OCI-LY7 (cell line): Measurements from ENCODE around the gene NATD1. TPM values are rescaled to one million over a fixed set of nuclear protein-coding genes. Genes with fewer than 3 reads are reported as not detected.

Experiments
- BruUV-seq: library from RNA; stranded (reverse); fragments of 400-500 nt; replicated peaks from 2 replicates; lab custom pipeline; 2021; lab: Mats Ljungman, UMichigan
- CTCF ChIA-PET: fragments of 300-600 bp; sonication (Branson Sonifier 250); formaldehyde crosslinking; loops from one replicate; lab custom pipeline; 2022; ENCODE audit warnings: antibody characterized with exemption; ENCODE audit not compliant: unreplicated experiment; lab: Charles Lee
- POLR2A ChIA-PET: fragments of 300-600 bp; sonication (Branson Sonifier 250); formaldehyde crosslinking; loops from one replicate; lab custom pipeline; 2022; ENCODE audit warnings: antibody characterized with exemption; lab: Charles Lee
- DNase-seq: peaks from one replicate; pipeline ENCODE4 v3.0.0-alpha.2; 2015; ENCODE audit warnings: low spot score
- H2AFZ ChIP-seq: fragments of 200-600 bp; sonication (generic), shearing (Covaris generic); 2 replicates; pipeline ENCODE4 v1.6.1; 2014; ENCODE audit warnings: mild to moderate bottlenecking, antibody characterized with exemption, low read length, moderate library complexity
- H3K27ac ChIP-seq: fragments of 200-600 bp; sonication (generic); 2 replicates; pipeline ENCODE4 v1.5.1; 2014; ENCODE audit warnings: mixed run types, low read depth, mild to moderate bottlenecking, moderate library complexity, low read length, inconsistent platforms; ENCODE audit not compliant: poor library complexity, severe bottlenecking
- H3K36me3 ChIP-seq: fragments of 200-600 bp; sonication (generic); 2 replicates; pipeline ENCODE4 v1.6.1; 2014; ENCODE audit warnings: mild to moderate bottlenecking, antibody characterized with exemption, low read length, moderate library complexity, mixed read lengths; ENCODE audit not compliant: insufficient read depth
- H3K4me1 ChIP-seq: fragments of 200-600 bp; sonication (generic); 2 replicates; pipeline ENCODE4 v1.5.1; 2014; ENCODE audit warnings: mild to moderate bottlenecking, low read length; ENCODE audit not compliant: insufficient read depth, poor library complexity, severe bottlenecking
- H3K4me2 ChIP-seq: fragments of 200-600 bp; sonication (generic); 2 replicates; pipeline ENCODE4 v1.6.1; 2014; ENCODE audit warnings: mild to moderate bottlenecking, low read length
- H3K4me3 ChIP-seq: fragments of 200-600 bp; sonication (generic); 2 replicates; pipeline ENCODE4 v1.5.1; 2014; ENCODE audit warnings: mild to moderate bottlenecking, low read depth, low read length; ENCODE audit not compliant: poor library complexity, severe bottlenecking
- H3K79me2 ChIP-seq: fragments of 200-600 bp; sonication (generic); 2 replicates; pipeline ENCODE4 v1.6.1; 2016; ENCODE audit warnings: low read depth, mild to moderate bottlenecking, low read length, moderate library complexity, mixed read lengths; ENCODE audit not compliant: insufficient read depth
- H3K9me2 ChIP-seq: fragments of 200-600 bp; sonication (generic); 2 replicates; pipeline ENCODE4 v1.6.1; 2016; ENCODE audit warnings: mild to moderate bottlenecking, low read length, mixed read lengths; ENCODE audit not compliant: insufficient read depth
- H3K9me3 ChIP-seq: fragments of 200-600 bp; sonication (generic); 2 replicates; pipeline ENCODE4 v1.6.1; 2014; ENCODE audit warnings: mild to moderate bottlenecking, mixed run types, low read length, mixed read lengths
- H4K20me1 ChIP-seq: fragments of 200-600 bp; sonication (generic); 2 replicates; pipeline ENCODE4 v1.6.1; 2014; ENCODE audit warnings: mild to moderate bottlenecking, antibody characterized with exemption, low read length, moderate library complexity, mixed read lengths; ENCODE audit not compliant: insufficient read depth
- CTCF ChIP-seq: fragments of 200-600 bp; sonication (generic); conservative IDR thresholded peaks from 2 replicates; pipeline ENCODE4 v1.5.1; 2014; ENCODE audit warnings: mild to moderate bottlenecking, antibody characterized with exemption, low read length, moderate library complexity, mixed read lengths
- EZH2phosphoT487 ChIP-seq: fragments of 200-600 bp; sonication (generic); IDR thresholded peaks from 2 replicates; pipeline ENCODE4 v1.6.1; 2018; ENCODE audit warnings: low read depth, borderline replicate concordance, mild to moderate bottlenecking, mixed run types, antibody characterized with exemption, low read length, moderate library complexity, mixed read lengths
- intact Hi-C: fragments of 100-400 bp; cut with micrococcal nuclease; formaldehyde crosslinking; loops from one replicate; pipeline ENCODE4 v1.10.0; 2022; ENCODE audit not compliant: unreplicated experiment
- total RNA-seq, 2 experiments: library from RNA; depleted of rRNA in 1 of 2; stranded (reverse); fragments of >200 nt in 1 of 2; shearing (Covaris generic) in 1 of 2; gene quantifications; 2 replicates each; pipeline ENCODE4 v1.2.3, GENCODE V29; 2014 to 2022

NATD1 gene
- total RNA-seq, 2 experiments from 2014 or later = 0.85 to 6.0 TPM

- intact Hi-C loops = no loop called here
- H3K9me2 ChIP-seq = no peaks in the 10 kb centered on the region
- no peak overlapping the region for H3K4me2 ChIP-seq
- H3K79me2 ChIP-seq = peaks cover 95% of the 10 kb centered on the region
- no TSS peak for BruUV-seq
- DNase-seq = no peak
- no peaks in the 10 kb centered on the region for H3K9me3 ChIP-seq
- no peaks in the 10 kb centered on the region for H3K4me1 ChIP-seq
- ChIA-PET CTCF (no interaction called here), POLR2A (interaction anchor here (0.6 to 1.1 kb wide), 2 partner anchors 20 to 59 kb away, joined by 3 read pairs; no protein-coding TSS in a partner anchor)
- no peak overlapping the region for H3K4me3 ChIP-seq
- H3K36me3 ChIP-seq = peaks cover 64% of the 10 kb centered on the region
- no peak overlapping the region for H3K27ac ChIP-seq
- H4K20me1 ChIP-seq = peaks cover 12% of the 10 kb centered on the region; the same call in 1 of the 2 replicates
- TF ChIP-seq CTCF = no peak
- TF ChIP-seq EZH2phosphoT487 = no peak
- H2AFZ ChIP-seq = no peak overlapping the region
Observed at GRCh38 chr17:21204935-21205334, 48.3 kb downstream of the NATD1 start.

- no TSS peak for BruUV-seq
- POLR2A ChIA-PET = no interaction called here
Observed at GRCh38 chr17:21202512-21202911, 50.7 kb downstream of the NATD1 start.

More at GRCh38 chr17:21202512-21202911, 50.7 kb downstream of the NATD1 start:
- Histone ChIP-seq H2AFZ (no peak overlapping the region), H3K27ac (no peak overlapping the region), H3K9me3 (no peaks in the 10 kb centered on the region), H3K9me2 (no peaks in the 10 kb centered on the region), H3K4me3 (no peak overlapping the region), H3K4me1 (no peaks in the 10 kb centered on the region), H3K36me3 (peaks cover 61% of the 10 kb centered on the region), H3K79me2 (peaks cover 80% of the 10 kb centered on the region), H4K20me1 (peaks cover 6% of the 10 kb centered on the region; the same call in 1 of the 2 replicates), H3K4me2 (no peak overlapping the region)
- no peak for DNase-seq
- intact Hi-C loops = no loop called here
- TF ChIP-seq EZH2phosphoT487 (no peak), CTCF (no peak)
- CTCF ChIA-PET = no interaction called here
